ENCODE measurements around the gene SLC2A10. TPM values are rescaled to one million over a fixed set of nuclear protein-coding genes. Genes with fewer than 3 reads are reported as not detected.

The SLC2A10 gene
- total RNA-seq, 1 donor from 2014 or later: 12.7 TPM

DNA sequence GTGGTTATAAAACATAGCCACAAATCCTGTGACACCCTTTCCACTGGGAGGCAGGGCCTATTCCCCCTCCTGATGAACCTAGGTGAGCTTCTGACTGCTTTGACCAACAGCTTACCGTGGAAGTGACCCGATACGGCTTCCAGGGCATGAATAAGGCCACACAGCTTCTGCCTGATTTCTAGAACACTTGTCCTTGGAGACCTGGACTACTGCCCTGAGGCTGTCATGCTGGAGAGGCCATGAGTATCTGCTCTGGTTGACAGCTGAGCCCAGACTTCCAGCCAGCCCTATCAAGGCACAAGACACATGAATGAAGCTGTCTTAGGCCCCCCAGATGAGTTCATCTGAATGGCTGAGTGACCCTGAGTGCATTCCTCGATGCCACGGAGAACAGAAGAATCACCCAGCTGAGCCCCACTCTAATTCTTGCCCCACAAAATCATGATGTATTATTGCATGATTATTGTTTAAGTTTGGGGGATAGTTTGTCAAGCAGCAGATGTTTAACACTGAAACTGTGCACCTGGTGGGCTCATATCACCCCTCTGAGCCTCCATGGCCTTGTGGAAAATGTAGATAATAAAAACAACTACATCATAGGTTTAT, 36.8 kb upstream of the SLC2A10 start:
- no peaks in the 10 kb centered on the region for H3K36me3 ChIP-seq (ENCODE audit: insufficient read depth, low read length)
- FAIRE-seq: no peak
- H3K27me3 Mint-ChIP-seq (ENCODE audit: low read depth, unreplicated experiment): no peaks in the 10 kb centered on the region
- H4K20me1 ChIP-seq (ENCODE audit: insufficient read depth, low read length): no peaks in the 10 kb centered on the region
- no peaks in the 10 kb centered on the region for H3K79me2 ChIP-seq (ENCODE audit: insufficient read depth, low read length)
- H3K27ac Mint-ChIP-seq (ENCODE audit: unreplicated experiment): no peak overlapping the region
- H3K9me3 Mint-ChIP-seq (ENCODE audit: unreplicated experiment): peaks cover 21% of the 10 kb centered on the region
- H3K27ac ChIP-seq (ENCODE audit: low read depth, low read length): no peak overlapping the region
- peaks cover 5% of the 10 kb centered on the region for H3K36me3 Mint-ChIP-seq (ENCODE audit: low read depth, unreplicated experiment)
- no peak overlapping the region for H2AFZ ChIP-seq (ENCODE audit: low read depth, low read length)
- no peak overlapping the region for H3K4me3 ChIP-seq (ENCODE audit: insufficient read depth, low read depth, low read length)
- TF ChIP-seq EZH2 (IDR thresholded peaks at IDR 0.05; ENCODE audit: insufficient read depth, low read length): no peak
- TF ChIP-seq, protein P1, sequence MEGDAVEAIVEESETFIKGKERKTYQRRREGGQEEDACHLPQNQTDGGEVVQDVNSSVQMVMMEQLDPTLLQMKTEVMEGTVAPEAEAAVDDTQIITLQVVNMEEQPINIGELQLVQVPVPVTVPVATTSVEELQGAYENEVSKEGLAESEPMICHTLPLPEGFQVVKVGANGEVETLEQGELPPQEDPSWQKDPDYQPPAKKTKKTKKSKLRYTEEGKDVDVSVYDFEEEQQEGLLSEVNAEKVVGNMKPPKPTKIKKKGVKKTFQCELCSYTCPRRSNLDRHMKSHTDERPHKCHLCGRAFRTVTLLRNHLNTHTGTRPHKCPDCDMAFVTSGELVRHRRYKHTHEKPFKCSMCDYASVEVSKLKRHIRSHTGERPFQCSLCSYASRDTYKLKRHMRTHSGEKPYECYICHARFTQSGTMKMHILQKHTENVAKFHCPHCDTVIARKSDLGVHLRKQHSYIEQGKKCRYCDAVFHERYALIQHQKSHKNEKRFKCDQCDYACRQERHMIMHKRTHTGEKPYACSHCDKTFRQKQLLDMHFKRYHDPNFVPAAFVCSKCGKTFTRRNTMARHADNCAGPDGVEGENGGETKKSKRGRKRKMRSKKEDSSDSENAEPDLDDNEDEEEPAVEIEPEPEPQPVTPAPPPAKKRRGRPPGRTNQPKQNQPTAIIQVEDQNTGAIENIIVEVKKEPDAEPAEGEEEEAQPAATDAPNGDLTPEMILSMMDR (IDR thresholded peaks at IDR 0.05; ENCODE audit: insufficient read depth, low read depth, low read length): no peak
- H3K9ac ChIP-seq (ENCODE audit: low read length): no peak overlapping the region
- H3K4me3 Mint-ChIP-seq (ENCODE audit: unreplicated experiment): no peak overlapping the region
- peaks cover 12% of the 10 kb centered on the region for H3K4me1 Mint-ChIP-seq (ENCODE audit: low read depth, unreplicated experiment)
- peaks cover 11% of the 10 kb centered on the region for H3K9me3 ChIP-seq (ENCODE audit: insufficient read depth, low read depth, low read length)
- no peaks in the 10 kb centered on the region for H3K27me3 ChIP-seq (ENCODE audit: insufficient read depth, low read length)
- DNase-seq (ENCODE audit: low read depth): no peak
- H3K4me2 ChIP-seq (ENCODE audit: low read length): no peak overlapping the region
- no peaks in the 10 kb centered on the region for H3K4me1 ChIP-seq (ENCODE audit: insufficient read depth, low read length)

DNA sequence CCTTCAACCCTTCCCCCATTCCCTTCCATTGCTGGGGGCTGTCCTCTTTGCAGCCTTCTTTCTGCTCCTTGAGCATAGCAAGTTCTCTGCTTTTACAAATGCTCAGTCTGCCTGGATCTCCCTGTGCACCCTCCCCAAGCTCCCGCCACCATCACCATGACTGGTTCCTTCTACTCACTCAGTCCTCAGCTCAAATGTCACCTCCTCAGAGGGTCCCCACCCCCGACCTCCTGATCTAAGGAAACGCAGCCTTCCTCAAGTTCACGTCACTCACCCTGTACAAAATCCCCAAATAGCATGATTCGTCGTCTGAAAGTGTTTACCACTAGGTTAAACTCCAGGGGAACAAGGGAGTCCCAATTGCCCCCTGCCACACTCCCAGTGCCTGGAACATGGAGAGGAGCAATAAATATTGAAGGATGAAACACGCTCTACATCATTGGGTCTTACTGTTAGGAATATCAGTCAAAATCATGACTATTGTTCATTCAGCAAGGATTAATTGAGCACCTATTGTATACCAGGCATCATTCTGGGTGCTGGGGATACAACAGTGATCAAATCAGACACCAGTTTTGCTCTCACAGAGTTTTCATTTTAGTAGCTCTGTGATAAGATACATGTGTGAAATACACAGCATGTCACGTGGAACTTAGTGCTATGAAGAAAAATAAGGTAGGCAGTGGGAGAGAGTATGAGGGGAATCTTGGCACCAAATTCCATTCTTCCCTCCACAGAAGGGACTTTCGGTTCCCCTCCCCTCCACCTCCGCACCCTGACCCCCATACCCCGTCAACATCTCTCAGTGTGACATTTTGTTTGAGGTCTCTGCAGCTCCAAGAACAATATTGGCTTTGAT, 35.8 kb upstream of the SLC2A10 start:
- Mint-ChIP-seq H3K9me3 (ENCODE audit: unreplicated experiment) (peaks cover 15% of the 10 kb centered on the region), H3K27me3 (ENCODE audit: low read depth, unreplicated experiment) (no peaks in the 10 kb centered on the region), H3K4me3 (ENCODE audit: unreplicated experiment) (no peak overlapping the region), H3K4me1 (ENCODE audit: low read depth, unreplicated experiment) (peaks cover 12% of the 10 kb centered on the region), H3K27ac (ENCODE audit: unreplicated experiment) (no peak overlapping the region), H3K36me3 (ENCODE audit: low read depth, unreplicated experiment) (peaks cover 5% of the 10 kb centered on the region)
- TF ChIP-seq EZH2 (IDR thresholded peaks at IDR 0.05; ENCODE audit: insufficient read depth, low read length): no peak
- TF ChIP-seq, protein P1 (IDR thresholded peaks at IDR 0.05; ENCODE audit: insufficient read depth, low read depth, low read length): no peak
- Histone ChIP-seq H3K27me3 (ENCODE audit: insufficient read depth, low read length) (no peaks in the 10 kb centered on the region), H3K9me3 (ENCODE audit: insufficient read depth, low read depth, low read length) (peaks cover 11% of the 10 kb centered on the region), H3K36me3 (ENCODE audit: insufficient read depth, low read length) (no peaks in the 10 kb centered on the region), H3K4me1 (ENCODE audit: insufficient read depth, low read length) (no peaks in the 10 kb centered on the region), H3K27ac (ENCODE audit: low read depth, low read length) (no peak overlapping the region), H3K4me2 (ENCODE audit: low read length) (no peak overlapping the region), H3K4me3 (ENCODE audit: insufficient read depth, low read depth, low read length) (no peak overlapping the region), H4K20me1 (ENCODE audit: insufficient read depth, low read length) (peaks cover 4% of the 10 kb centered on the region), H3K79me2 (ENCODE audit: insufficient read depth, low read length) (no peaks in the 10 kb centered on the region), H3K9ac (ENCODE audit: low read length) (no peak overlapping the region), H2AFZ (ENCODE audit: low read depth, low read length) (no peak overlapping the region)
- FAIRE-seq: no peak
- no peak for DNase-seq (ENCODE audit: low read depth)
